SK-N-SH (cell line): ENCODE data around the gene ZBED4. TPM values are rescaled to one million over a fixed set of nuclear protein-coding genes. Genes with fewer than 3 reads are reported as not detected.

ENCODE experiments used
- CTCF ChIA-PET: fragments of 300-600, 350-600 bp; formaldehyde crosslinking; extraction: SDS; loops from one replicate; lab custom pipeline; 2021; lab: Yijun Ruan, JAX
- POLR2A ChIA-PET: fragments of 350-600 bp; sonication (Branson Sonifier 250); formaldehyde crosslinking; extraction: SDS; loops from one replicate; lab custom pipeline; 2020; ENCODE audit warnings: antibody characterized with exemption, inconsistent platforms; lab: Yijun Ruan, JAX
- DNase-seq: peaks from one replicate; pipeline ENCODE4 v3.0.0; 2012
- H2AFZ ChIP-seq: fragments of 200-600 bp; sonication (generic); 2 replicates; pipeline ENCODE4 v1.8.1; 2016; ENCODE audit warnings: antibody characterized with exemption, mild to moderate bottlenecking, low read depth
- H3F3A ChIP-seq: fragments of 200-600 bp; sonication (generic); replicated peaks from 2 replicates; pipeline ENCODE3; 2016; ENCODE audit warnings: antibody characterized with exemption, mild to moderate bottlenecking; ENCODE audit not compliant: insufficient read depth
- H3K27ac ChIP-seq, 2 experiments: fragments of 200-500 bp in 1 of 2; fragments of 200-600 bp in 1 of 2; sonication (Bioruptor generic) in 1 of 2; sonication (generic), shearing (Covaris generic) in 1 of 2; 2 replicates each; pipeline versions ENCODE4 v1.5.1 to v1.6.1; 2014 to 2016; ENCODE audit warnings: low read depth in 2 of 2, inconsistent platforms in 1 of 2, low read length in 1 of 2, mild to moderate bottlenecking in 1 of 2, mixed read lengths in 1 of 2
- H3K27me3 ChIP-seq: fragments of 200-600 bp; sonication (generic), shearing (Covaris generic); 2 replicates; pipeline ENCODE4 v1.6.1; 2016; ENCODE audit warnings: mixed run types; ENCODE audit not compliant: insufficient read depth
- H3K36me3 ChIP-seq, 2 experiments: fragments of 200-500 bp in 1 of 2; fragments of 200-600 bp in 1 of 2; sonication (Bioruptor generic) in 1 of 2; sonication (generic) in 1 of 2; replicated peaks in 1 of 2; 2 replicates each; pipeline versions ENCODE3 to v1.5.1; 2014 to 2016; ENCODE audit warnings: low read length in 1 of 2, mild to moderate bottlenecking in 1 of 2; ENCODE audit not compliant: insufficient read depth in 2 of 2, control insufficient read depth in 1 of 2
- H3K4me1 ChIP-seq, 2 experiments: fragments of 200-500 bp in 1 of 2; fragments of 200-600 bp in 1 of 2; sonication (Bioruptor generic) in 1 of 2; sonication (generic), shearing (Covaris generic) in 1 of 2; 2 replicates each; pipeline versions ENCODE4 v1.5.1 to v1.6.1; 2014 to 2016; ENCODE audit warnings: low read depth in 1 of 2, low read length in 1 of 2, mixed run types in 1 of 2; ENCODE audit not compliant: insufficient read depth in 2 of 2, control insufficient read depth in 1 of 2
- H3K4me2 ChIP-seq: fragments of 200-600 bp; sonication (generic), shearing (Covaris generic); 2 replicates; pipeline ENCODE4 v1.6.1; 2017; ENCODE audit warnings: mixed run types
- H3K4me3 ChIP-seq, 2 experiments: fragments of 200-500 bp in 1 of 2; fragments of 200-600 bp in 1 of 2; sonication (Bioruptor generic) in 1 of 2; sonication (generic), shearing (Covaris generic) in 1 of 2; 2 replicates each; pipeline versions ENCODE4 v1.5.1 to v1.8.1; 2014 to 2016; ENCODE audit warnings: low read depth in 2 of 2, inconsistent platforms in 1 of 2, low read length in 1 of 2, mild to moderate bottlenecking in 1 of 2, mixed read lengths in 1 of 2, moderate library complexity in 1 of 2
- H3K79me2 ChIP-seq: fragments of 200-600 bp; sonication (generic); 2 replicates; pipeline ENCODE4 v1.8.1; 2017; ENCODE audit warnings: mild to moderate bottlenecking; ENCODE audit not compliant: insufficient read depth
- H3K9ac ChIP-seq: fragments of 200-600 bp; sonication (generic); 2 replicates; pipeline ENCODE4 v1.6.1; 2017; ENCODE audit warnings: mixed run types
- H3K9me2 ChIP-seq: fragments of 200-600 bp; sonication (generic); 2 replicates; pipeline ENCODE4 v1.6.1; 2017; ENCODE audit warnings: mixed run types
- H3K9me3 ChIP-seq: fragments of 200-600 bp; sonication (generic); 2 replicates; pipeline ENCODE4 v1.6.1; 2017; ENCODE audit warnings: mixed run types, mild to moderate bottlenecking, moderate library complexity
- H4K20me1 ChIP-seq: fragments of 200-600 bp; sonication (generic); 2 replicates; pipeline ENCODE4 v1.6.1; 2017; ENCODE audit warnings: mild to moderate bottlenecking, mixed run types; ENCODE audit not compliant: insufficient read depth
- ELF1 ChIP-seq: IDR thresholded peaks from 2 replicates; pipeline ENCODE4 v1.4.0; 2012
- EP300 ChIP-seq, 2 experiments: IDR thresholded peaks; 2 replicates each; pipeline versions ENCODE4 v1.4.0 to v1.6.1; 2012; ENCODE audit warnings: borderline replicate concordance in 1 of 2, low read depth in 1 of 2, low read length in 1 of 2
- EZH2phosphoT487 ChIP-seq: fragments of 200-600 bp; sonication (generic); IDR thresholded peaks from 2 replicates; pipeline ENCODE4 v1.6.1; 2017; ENCODE audit warnings: low read depth, mixed run types, mild to moderate bottlenecking, antibody characterized with exemption, moderate library complexity, borderline replicate concordance
- FOXJ3 ChIP-seq: sonication (generic); formaldehyde crosslinking; IDR thresholded peaks from 2 replicates; pipeline ENCODE4 v1.5.1; 2020; ENCODE audit warnings: mild to moderate bottlenecking, missing genetic modification reagents
- FOXM1 ChIP-seq: IDR thresholded peaks from 2 replicates; pipeline ENCODE4 v1.4.0; 2012; ENCODE audit warnings: low read depth, mild to moderate bottlenecking
- GATA2 ChIP-seq: sonication (generic); formaldehyde crosslinking; IDR thresholded peaks from 2 replicates; pipeline ENCODE4 v1.5.0; 2020; ENCODE audit warnings: mild to moderate bottlenecking, missing genetic modification reagents
- MAX ChIP-seq: IDR thresholded peaks from 2 replicates; pipeline ENCODE4 v1.4.0; 2012; ENCODE audit warnings: low read depth
- MXI1 ChIP-seq: IDR thresholded peaks from 2 replicates; pipeline ENCODE4 v1.6.1; 2012; ENCODE audit warnings: mild to moderate bottlenecking, low read depth, low read length, improper control_type of control experiment
- NFIC ChIP-seq: IDR thresholded peaks from 2 replicates; pipeline ENCODE4 v1.4.0; 2012; ENCODE audit warnings: borderline replicate concordance
- PBX3 ChIP-seq: IDR thresholded peaks from 2 replicates; pipeline ENCODE4; 2012
- RAD21 ChIP-seq: IDR thresholded peaks from 2 replicates; pipeline ENCODE4 v1.6.1; 2012; ENCODE audit warnings: mild to moderate bottlenecking, low read length
- REST ChIP-seq: IDR thresholded peaks from 2 replicates; pipeline ENCODE4 v1.6.1; 2012; ENCODE audit warnings: mild to moderate bottlenecking, low read depth, low read length, moderate library complexity
- SIN3A ChIP-seq: IDR thresholded peaks from 2 replicates; pipeline ENCODE4 v1.6.1; 2012; ENCODE audit warnings: low read depth, mild to moderate bottlenecking, low read length, moderate library complexity, borderline replicate concordance
- TEAD4 ChIP-seq: IDR thresholded peaks from 2 replicates; pipeline ENCODE4 v1.4.0; 2012; ENCODE audit warnings: mild to moderate bottlenecking, borderline replicate concordance; ENCODE audit not compliant: insufficient read depth
- YY1 ChIP-seq: IDR thresholded peaks from 2 replicates; pipeline ENCODE4 v1.4.0; 2012; ENCODE audit warnings: low read depth, mild to moderate bottlenecking
- WGBS: methylation state at CpG from one replicate; pipeline ENCODE4 v1.1.6; 2017; ENCODE audit warnings: low lambda C conversion rate; 5-methylcytosine and 5-hydroxymethylcytosine counted together
- polyA plus RNA-seq, 3 experiments: library from polyadenylated mRNA; depleted of rRNA; stranded (reverse); fragments of >200 nt; gene quantifications; 2 replicates each; pipeline ENCODE4 v1.2.3, GENCODE V29; 2012

ZBED4 gene
- polyA plus RNA-seq, 1 of the 3 experiments (the other 2 are of a cell fraction), result 7.9 TPM

- Histone ChIP-seq H3K4me2 (no peak overlapping the region), H3K9me2 (no peaks in the 10 kb centered on the region), H3K4me3 (no peak overlapping the region), H3K9ac (no peak overlapping the region), H3K36me3 (peaks cover 3 to 21% of the 10 kb centered on the region in 2 experiments), H3K9me3 (no peaks in the 10 kb centered on the region), H3K27ac (no peak overlapping the region), H3K4me1 (peaks cover 0 to 3% of the 10 kb centered on the region in 2 experiments; a peak in 1 of 4 replicates), H3K79me2 (peaks cover 5% of the 10 kb centered on the region; the same call in 1 of the 2 replicates), H2AFZ (no peak overlapping the region)
- WGBS, result 95% methylated on average over 23 of the region's 30 CpGs
- POLR2A ChIA-PET, result no interaction called here
- no peak for DNase-seq
- TF ChIP-seq RAD21 (no peak), TEAD4 (no peak), YY1 (no peak), ELF1 (no peak), MXI1 (no peak), FOXJ3 (CRISPR knock-in tag) (no peak), EZH2phosphoT487 (no peak), GATA2 (CRISPR knock-in tag) (no peak), EP300 (IDR thresholded peaks at IDR 0.05; ENCODE audit: borderline replicate concordance in 1 of 2, low read depth in 1 of 2, low read length in 1 of 2) (no peak), REST (no peak), FOXM1 (no peak), PBX3 (no peak), SIN3A (no peak), MAX (no peak), NFIC (no peak)
- TF ChIP-seq, all 33 proteins: peak for 0
- H3K27me3 ChIP-seq, result no peaks in the 10 kb centered on the region
- H3F3A ChIP-seq, result no peaks in the 10 kb centered on the region
- CTCF ChIA-PET, result interaction anchor here (0.9 kb wide), 1 partner anchor 19 kb away, joined by 3 read pairs; no protein-coding TSS in a partner anchor
- H4K20me1 ChIP-seq, result no peaks in the 10 kb centered on the region
Observed at GRCh38 chr22:49911881-49912625, 58.4 kb downstream of the ZBED4 start.
